ENCODE data around the gene ARHGEF3.

ARHGEF3 gene

DNA sequence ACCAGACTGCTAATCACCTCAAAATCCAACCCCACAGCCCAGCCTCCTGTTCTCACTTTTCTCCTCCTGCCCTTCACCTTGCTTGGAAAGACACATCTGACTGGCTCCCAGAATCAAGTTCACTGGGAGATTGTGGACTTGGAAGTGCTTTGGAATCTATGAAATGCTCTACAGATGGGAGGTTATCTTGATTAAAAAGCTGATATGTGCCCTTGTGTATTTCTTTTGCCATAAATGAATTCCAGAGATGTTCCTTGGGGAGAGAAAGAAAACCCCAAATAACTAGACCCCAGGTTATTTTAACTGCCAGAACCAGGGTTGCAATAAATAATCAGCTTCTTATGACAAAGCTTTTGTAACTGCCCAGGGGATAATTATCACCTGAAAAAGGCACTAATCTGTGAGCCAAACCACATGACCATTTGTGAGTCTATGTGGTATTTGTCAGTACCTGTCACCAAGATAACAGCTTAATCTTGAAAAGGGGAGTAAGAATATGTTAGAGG is 21.7 kb upstream of the ARHGEF3 start:
- no peak for DNase-seq (ENCODE audit: low read depth, low spot score)

- DNase-seq (ENCODE audit: low read depth, low spot score), result no peak
Observed at GRCh38 chr3:56822501-56822900, 20.8 kb upstream of the ARHGEF3 start.

- no peak for DNase-seq (ENCODE audit: low read depth, low spot score)
Observed at GRCh38 chr3:56819016-56819809, 17.5 kb upstream of the ARHGEF3 start.

DNA sequence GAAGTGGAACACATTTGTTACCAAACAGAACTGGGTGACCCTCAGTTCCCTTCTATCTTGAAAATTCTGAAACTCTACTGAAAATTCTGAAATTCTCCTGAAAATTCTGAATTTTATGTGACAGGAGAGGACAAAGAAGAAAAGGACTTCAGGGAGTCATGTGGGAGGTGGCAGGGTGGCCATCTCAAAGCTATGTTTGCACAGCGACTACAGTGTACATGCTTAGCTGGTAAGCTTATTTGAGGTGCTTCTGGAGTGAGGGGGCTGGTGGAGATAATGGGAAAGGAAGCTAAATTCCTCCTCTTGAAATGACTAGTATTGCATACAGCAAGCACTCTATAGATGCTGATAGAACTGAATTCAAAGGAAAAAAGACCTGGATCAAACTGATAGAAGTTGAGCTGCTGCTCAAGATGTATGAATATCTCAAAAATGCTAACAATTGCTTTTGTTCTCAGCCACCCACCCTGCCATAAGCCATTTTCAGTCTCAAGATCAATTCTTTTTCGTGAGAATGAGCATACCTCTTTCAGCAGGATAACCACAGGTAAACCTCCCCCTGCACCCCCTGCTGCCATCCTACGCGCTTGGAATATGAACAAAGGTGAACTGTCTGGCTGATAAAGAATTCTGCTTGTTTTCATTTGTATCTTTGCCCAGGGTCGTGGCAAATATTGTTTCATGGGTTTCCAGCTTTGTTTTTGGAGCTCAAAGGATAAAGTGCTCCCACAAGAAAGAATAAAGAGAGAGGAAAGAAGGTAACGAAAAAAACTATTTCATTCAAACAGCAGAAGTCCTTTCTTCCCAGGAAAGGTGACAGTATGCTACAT is 16.6 kb upstream of the ARHGEF3 start:
- no peak for DNase-seq (ENCODE audit: low read depth, low spot score)

GRCh38 chr3:56817646-56818045 is 15.9 kb upstream of the ARHGEF3 start:
- DNase-seq (ENCODE audit: low read depth, low spot score), result no peak

GRCh38 chr3:56816061-56816460 is 14.3 kb upstream of the ARHGEF3 start:
- no peak for DNase-seq (ENCODE audit: low read depth, low spot score)

DNA sequence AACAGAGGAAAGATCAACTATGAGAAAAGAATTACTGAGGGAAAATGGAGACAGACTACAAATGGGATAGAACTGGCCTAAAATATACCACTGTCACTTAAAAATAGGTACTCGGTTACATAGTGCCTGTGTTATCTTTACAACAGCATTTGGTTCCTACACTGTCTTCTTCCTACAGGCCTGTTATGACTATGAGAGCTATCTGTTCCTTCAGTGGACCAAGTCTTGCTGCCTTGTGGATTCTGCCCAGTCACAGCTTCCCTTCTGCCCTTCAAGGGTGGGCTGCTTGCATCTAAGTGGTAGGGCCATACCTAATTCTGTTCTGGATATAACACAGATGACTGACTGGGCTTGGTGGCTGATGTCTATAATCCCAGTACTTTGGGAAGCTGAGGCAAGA is 13.8 kb upstream of the ARHGEF3 start:
- no peak for DNase-seq (ENCODE audit: low read depth, low spot score)

DNA sequence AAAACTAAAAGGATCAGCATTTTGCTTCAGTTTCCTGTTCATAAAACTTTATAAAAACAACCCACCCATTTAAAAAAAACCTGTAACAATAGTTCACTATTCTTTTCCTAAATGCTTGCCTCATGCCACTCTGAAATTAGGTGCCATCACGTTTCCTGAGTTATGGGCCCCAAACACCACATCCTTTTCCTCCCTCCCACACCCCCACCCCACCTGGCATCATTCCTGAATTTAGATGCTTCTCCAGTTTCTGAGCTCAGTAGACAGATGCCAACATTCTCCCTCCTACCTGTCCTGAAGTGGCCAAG is 11.9 kb upstream of the ARHGEF3 start:
- no peak for DNase-seq (ENCODE audit: low read depth, low spot score)

DNA sequence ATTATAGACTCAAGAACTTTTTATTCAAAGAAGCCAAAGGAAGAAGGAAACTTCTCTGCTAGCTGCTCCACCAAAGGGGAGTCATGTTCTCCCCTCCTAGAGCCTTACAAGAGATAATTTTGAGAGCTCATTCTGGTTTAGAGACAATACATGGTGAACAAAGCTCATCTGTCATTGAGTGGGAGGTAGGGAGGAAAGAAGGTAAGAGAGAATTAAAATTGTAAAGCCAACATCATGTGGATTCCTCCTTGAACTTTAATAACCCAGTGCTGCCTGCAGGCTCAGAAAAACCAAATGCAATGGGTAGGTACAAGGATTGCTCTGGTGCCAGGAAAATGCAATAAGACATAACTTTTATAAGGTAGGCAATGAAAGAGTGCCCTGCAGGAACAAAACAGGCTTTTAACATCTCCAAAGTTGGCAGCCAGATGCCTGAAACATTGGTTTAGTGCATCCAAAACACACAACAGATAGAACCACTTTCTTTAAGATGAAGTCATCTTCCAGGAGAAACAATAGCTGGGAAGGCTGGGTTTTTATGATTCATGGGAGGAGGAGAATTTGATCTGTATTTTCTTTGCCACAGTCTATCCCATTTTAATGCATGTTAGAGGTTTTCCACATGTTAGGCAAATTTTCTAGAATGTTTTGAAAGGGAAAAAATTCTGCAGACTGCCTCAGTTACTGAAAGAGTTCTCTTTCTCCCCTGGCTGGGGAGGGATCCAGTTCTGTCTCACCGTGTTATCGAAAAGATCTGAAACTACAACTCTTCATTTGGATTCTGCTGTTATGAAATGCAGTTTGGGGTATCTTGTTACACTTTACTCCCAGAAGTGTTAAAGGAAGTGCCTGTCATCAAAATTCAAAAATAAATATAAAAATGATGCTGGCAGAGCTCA is 11.3 kb upstream of the ARHGEF3 start:
- DNase-seq (ENCODE audit: low read depth, low spot score), result no peak

GRCh38 chr3:56811546-56812202 is 9.9 kb upstream of the ARHGEF3 start:
- no peak for DNase-seq (ENCODE audit: low read depth, low spot score)

GRCh38 chr3:56810577-56811545 is 9.1 kb upstream of the ARHGEF3 start:
- no peak for DNase-seq (ENCODE audit: low read depth, low spot score)

DNA sequence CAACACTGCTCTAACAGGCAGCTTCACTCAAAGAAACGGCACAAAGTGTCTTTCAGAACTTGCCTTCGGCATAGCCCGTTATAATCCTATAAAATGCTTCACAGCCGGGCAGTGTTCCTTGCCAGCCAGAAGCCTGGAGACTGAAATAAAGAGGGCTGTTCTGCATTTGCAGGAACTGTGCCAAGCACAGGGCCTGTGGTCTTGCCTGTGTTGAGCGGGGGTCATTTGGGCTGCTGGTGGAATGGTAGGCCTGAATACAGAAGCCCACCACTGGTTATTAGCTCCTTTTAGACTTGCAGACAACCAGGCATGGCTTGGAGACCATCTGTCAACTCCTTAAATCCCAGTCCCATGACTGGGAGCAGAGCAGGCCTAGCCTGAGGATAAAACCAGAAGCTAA is 4.7 kb upstream of the ARHGEF3 start:
- no peak for DNase-seq (ENCODE audit: low read depth, low spot score)

DNA sequence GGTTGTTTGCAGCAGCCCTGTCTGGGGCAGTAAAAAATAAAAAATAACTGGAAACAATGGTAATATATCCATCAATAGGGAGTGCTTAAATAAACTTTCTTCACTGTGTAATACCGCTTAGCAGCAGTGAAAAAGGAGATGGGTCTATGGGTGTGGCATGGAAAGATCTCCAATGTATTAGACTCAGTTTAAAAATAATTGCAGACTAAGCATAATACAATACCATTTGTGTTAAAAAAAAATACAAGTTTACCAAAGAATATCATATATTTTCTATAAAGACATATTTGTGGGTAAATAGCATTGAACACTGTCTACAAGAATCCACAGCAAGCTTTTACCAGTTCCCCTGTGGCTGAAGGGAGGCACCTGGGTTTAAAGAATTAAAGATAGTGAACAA is 1.0 kb upstream of the ARHGEF3 start:
- no peak for DNase-seq (ENCODE audit: low read depth, low spot score)

DNA sequence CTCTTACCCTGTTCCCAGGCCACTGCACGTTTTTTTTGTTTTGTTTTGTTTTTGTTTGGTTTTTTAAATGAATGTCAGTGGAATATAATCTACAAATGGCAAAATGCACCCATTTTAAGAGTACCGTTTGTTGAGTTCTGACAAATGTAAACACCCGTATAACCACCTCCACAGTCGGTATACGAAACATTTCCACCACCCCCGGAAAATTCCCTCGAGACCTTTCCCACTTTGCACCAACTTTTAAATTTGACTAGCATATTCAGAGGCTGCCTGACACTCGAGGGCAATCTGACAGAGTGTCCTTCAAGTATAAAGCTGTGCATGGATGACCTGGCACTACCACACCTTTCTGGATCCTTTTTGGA is 613 bp upstream of the ARHGEF3 start:
- no peak for DNase-seq (ENCODE audit: low read depth, low spot score)

- DNase-seq (ENCODE audit: low read depth, low spot score), result no peak
Observed at GRCh38 chr3:56800832-56801661, 702 bp downstream of the ARHGEF3 start.

- no peak for DNase-seq (ENCODE audit: low read depth, low spot score)
Observed at GRCh38 chr3:56800130-56800831, 1.5 kb downstream of the ARHGEF3 start.

GRCh38 chr3:56799251-56799882 is 2.4 kb downstream of the ARHGEF3 start:
- DNase-seq (ENCODE audit: low read depth, low spot score), result peak; percentile 10

- no peak for DNase-seq (ENCODE audit: low read depth, low spot score)
Observed at GRCh38 chr3:56796996-56797395, 4.8 kb downstream of the ARHGEF3 start.

All from brain pericyte (primary cell).